GM12878 (cell line): Measurements from ENCODE around the gene GREB1. TPM values are rescaled to one million over a fixed set of nuclear protein-coding genes. Genes with fewer than 3 reads are reported as not detected.

ENCODE experiments used
- ATAC-seq: fragments of 200-7000 bp; cut with Tn5 transposase; 3 replicates; pipeline ENCODE4 v1.9.1; 2020; ENCODE audit warnings: mild to moderate bottlenecking, moderate library complexity
- BruUV-seq: library from RNA; stranded (reverse); fragments of 400-500 nt; replicated peaks from 2 replicates; lab custom pipeline; 2021; lab: Mats Ljungman, UMichigan
- CTCF ChIA-PET: fragments of 300-600 bp; sonication (Branson Sonifier 250); formaldehyde crosslinking; extraction: SDS; loops from one replicate; lab custom pipeline; 2021; ENCODE audit warnings: inconsistent platforms; lab: Yijun Ruan, JAX
- POLR2A ChIA-PET: fragments of 350-600 bp; formaldehyde crosslinking; extraction: SDS; loops from one replicate; lab custom pipeline; 2021; ENCODE audit warnings: inconsistent platforms; lab: Charles Lee
- RAD21 ChIA-PET: fragments of 300-600 bp; sonication (Branson Sonifier 250); formaldehyde crosslinking; loops from one replicate; lab custom pipeline; 2023; ENCODE audit warnings: antibody characterized with exemption; ENCODE audit not compliant: unreplicated experiment; lab: Charles Lee
- SMC1A ChIA-PET: fragments of 300-600 bp; sonication (Branson Sonifier 250); formaldehyde crosslinking; loops from one replicate; lab custom pipeline; 2023; ENCODE audit not compliant: unreplicated experiment, uncharacterized antibody; lab: Charles Lee
- DNase-seq: peaks from one replicate; pipeline ENCODE4 v3.0.0-alpha.2; 2011; ENCODE audit warnings: low read depth, low spot score
- FAIRE-seq: peaks from 3 replicates; lab custom pipeline; 2011; peaks lifted over from hg19 to GRCh38; lab: Jason Lieb, UNC
- H2AFZ ChIP-seq: 2 replicates; pipeline ENCODE4 v1.6.0; 2011; ENCODE audit warnings: low read depth, low read length, control low read depth; ENCODE audit not compliant: control insufficient read depth
- H3K27ac ChIP-seq: 2 replicates; pipeline ENCODE4 v1.5.1; 2011; ENCODE audit warnings: control low read depth; ENCODE audit not compliant: control insufficient read depth, insufficient read depth
- H3K27me3 ChIP-seq, 2 experiments: replicated peaks in 1 of 2; 2 replicates each; pipeline versions ENCODE4 v1.6.0 to v1.6.1; 2011; ENCODE audit warnings: low read length in 1 of 2; ENCODE audit not compliant: control insufficient read depth in 2 of 2, insufficient read depth in 2 of 2
- H3K36me3 ChIP-seq, 2 experiments: 2 replicates each; pipeline ENCODE4 v1.5.1; 2011; ENCODE audit warnings: low read length in 1 of 2; ENCODE audit not compliant: control insufficient read depth in 2 of 2, insufficient read depth in 2 of 2
- H3K4me1 ChIP-seq: 2 replicates; pipeline ENCODE4 v1.6.1; 2011; ENCODE audit warnings: mild to moderate bottlenecking, low read length, moderate library complexity, mixed read lengths; ENCODE audit not compliant: control insufficient read depth, insufficient read depth
- H3K4me2 ChIP-seq: 2 replicates; pipeline ENCODE4 v1.6.0; 2011; ENCODE audit warnings: control low read depth; ENCODE audit not compliant: control insufficient read depth, insufficient read depth
- H3K4me3 ChIP-seq: fragments of 200-600 bp; sonication (generic); 2 replicates; pipeline ENCODE4 v1.5.1; 2016
- H3K79me2 ChIP-seq: 2 replicates; pipeline ENCODE4 v1.6.0; 2011; ENCODE audit warnings: low read length; ENCODE audit not compliant: control insufficient read depth, insufficient read depth
- H3K9ac ChIP-seq: 2 replicates; pipeline ENCODE4 v1.8.0; 2011; ENCODE audit warnings: low read length, control low read depth, mixed read lengths; ENCODE audit not compliant: control insufficient read depth, insufficient read depth
- H3K9me3 ChIP-seq: replicated peaks from 3 replicates; pipeline ENCODE4 v1.5.1; 2011; ENCODE audit warnings: mild to moderate bottlenecking, low read length; ENCODE audit not compliant: control insufficient read depth, insufficient read depth
- H4K20me1 ChIP-seq: 2 replicates; pipeline ENCODE4 v1.6.0; 2011; ENCODE audit not compliant: control insufficient read depth, insufficient read depth
- BCL11A ChIP-seq: IDR thresholded peaks from 2 replicates; pipeline ENCODE4 v1.6.1; 2011; ENCODE audit warnings: low read depth, low read length
- JUNB ChIP-seq: IDR thresholded peaks from 2 replicates; pipeline ENCODE4 v1.6.1; 2016; ENCODE audit warnings: antibody characterized with exemption, mild to moderate bottlenecking
- LARP7 ChIP-seq: fragments of 450-650 bp; IDR thresholded peaks from 2 replicates; pipeline ENCODE4 v1.6.1; 2017; ENCODE audit warnings: mild to moderate bottlenecking
- POLR2AphosphoS5 ChIP-seq: IDR thresholded peaks from 2 replicates; pipeline ENCODE4 v1.6.1; 2011; ENCODE audit warnings: mild to moderate bottlenecking, low read length, inconsistent platforms
- RELB ChIP-seq: fragments of 450-650 bp; IDR thresholded peaks from 2 replicates; pipeline ENCODE4 v1.6.1; 2017; ENCODE audit warnings: low read depth, mild to moderate bottlenecking, moderate library complexity
- SMAD5 ChIP-seq: IDR thresholded peaks from 2 replicates; pipeline ENCODE4 v1.6.1; 2016; ENCODE audit warnings: antibody characterized with exemption, low read depth
- SREBF2 ChIP-seq: IDR thresholded peaks from 2 replicates; pipeline ENCODE4 v1.6.1; 2012; ENCODE audit warnings: mild to moderate bottlenecking, low read length
- YY1 ChIP-seq: IDR thresholded peaks from 2 replicates; pipeline ENCODE4 v1.6.1; 2011; ENCODE audit warnings: low read depth, mild to moderate bottlenecking, low read length
- ZBED1 ChIP-seq: IDR thresholded peaks from 2 replicates; pipeline ENCODE4 v1.6.1; 2016; ENCODE audit warnings: borderline replicate concordance
- ZNF274 ChIP-seq: IDR thresholded peaks from one replicate; pipeline ENCODE4 v1.8.0; 2011; ENCODE audit not compliant: insufficient read length, insufficient read depth
- WGBS: methylation state at CpG from one replicate; pipeline ENCODE4 v1.1.6; 2016; ENCODE audit warnings: low lambda C conversion rate; ENCODE audit not compliant: insufficient replicate concordance, insufficient coverage; ENCODE audit errors: missing lambda C conversion rate; 5-methylcytosine and 5-hydroxymethylcytosine counted together
- in situ Hi-C: fragments of 300-500 bp; cut with MboI; formaldehyde crosslinking; loops from 9 replicates; pipeline ENCODE4 v1.14.3; 2018; ENCODE audit warnings: mixed read lengths
- intact Hi-C: fragments of 100-400 bp; cut with micrococcal nuclease; formaldehyde crosslinking; loops from one replicate; pipeline ENCODE4 v1.14.2; 2022; ENCODE audit not compliant: unreplicated experiment
- polyA plus RNA-seq, 11 experiments: library from polyadenylated mRNA; depleted of rRNA in 4 of 11; unstranded in 6 of 11; stranded (reverse) in 5 of 11; fragments of >200 nt; fragmentation: Nextera tagmentation in 4 of 11; fragmentation: Illumina TruSeq in 1 of 11; extraction: Ambion mirVana in 4 of 11; extraction: Trizol in 1 of 11; gene quantifications; 1 replicate in 1 of 11; 2 replicates in 10 of 11; pipeline versions ENCODE4 v1.2.1 to v1.2.3, GENCODE V29; 2011 to 2016; ENCODE audit warnings: inconsistent platforms in 2 of 11, missing spikeins in 2 of 11, low read depth in 1 of 11
- total RNA-seq, 4 experiments: library from RNA; depleted of rRNA in 3 of 4; stranded (reverse); fragments of >200 nt in 3 of 4; fragmentation: Illumina TruSeq in 1 of 4; extraction: Trizol in 1 of 4; gene quantifications; 2 replicates each; pipeline versions ENCODE4 v1.2.1 to v1.2.3, GENCODE V29; 2013 to 2021

The GREB1 gene
- total and polyA plus RNA-seq, 10 of the 15 experiments (the other 5 are each of a cell fraction or from before 2014, with no cell fraction given), result 0.09 to 2.1 (median 0.37) TPM; not detected in 1

DNA sequence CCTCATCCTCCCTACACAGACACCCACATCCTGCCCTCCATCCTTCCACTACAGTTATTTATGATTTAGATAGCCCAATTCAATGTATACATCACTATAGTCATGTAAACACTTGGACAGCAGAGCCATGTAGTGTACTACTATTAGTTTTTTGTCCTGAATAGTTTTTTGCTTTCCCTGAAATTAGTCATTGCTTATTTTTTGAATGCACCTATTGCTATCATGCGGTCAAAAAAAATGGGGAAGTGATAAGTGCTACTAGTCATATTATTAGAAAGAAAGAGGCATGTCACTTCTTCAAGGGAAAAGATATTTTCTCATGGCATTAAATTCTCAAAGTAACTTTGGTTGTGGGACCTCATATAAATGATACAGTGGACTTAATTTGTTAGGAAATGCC, 6.8 kb upstream of the GREB1 start (continued):
- no peak for TF ChIP-seq RELB

- ATAC-seq (peak; percentile 53), DNase-seq (no peak), FAIRE-seq (no peak)
- no peak overlapping the region for H3K9ac ChIP-seq
- SMC1A ChIA-PET, result no interaction called here
- in situ Hi-C loops, result no loop called here
- no peaks in the 10 kb centered on the region for H3K36me3 ChIP-seq
- CTCF ChIA-PET, result no interaction called here
- H3K27ac ChIP-seq, result no peak overlapping the region
- no peak overlapping the region for H3K4me2 ChIP-seq
- H4K20me1 ChIP-seq, result no peaks in the 10 kb centered on the region
- intact Hi-C loops, result no loop called here
- H3K4me3 ChIP-seq, result no peak overlapping the region
- RAD21 ChIA-PET, result no interaction called here
- peaks cover 11% of the 10 kb centered on the region for H3K9me3 ChIP-seq
- TF ChIP-seq SREBF2 (no peak), JUNB (peak; percentile 78)
- BruUV-seq, result no TSS peak
- POLR2A ChIA-PET, result no interaction called here
- peaks cover 10% of the 10 kb centered on the region for H3K4me1 ChIP-seq
- H3K27me3 ChIP-seq, result peaks cover 0 to 2% of the 10 kb centered on the region in 2 experiments; a peak in 1 of 4 replicates
- 4% methylated on average over 3 of the region's 3 CpGs for WGBS
- H2AFZ ChIP-seq, result no peak overlapping the region
- no peaks in the 10 kb centered on the region for H3K79me2 ChIP-seq
These were observed 5.6 kb upstream of the GREB1 start for GRCh38 chr2:11528228-11528627.

DNA sequence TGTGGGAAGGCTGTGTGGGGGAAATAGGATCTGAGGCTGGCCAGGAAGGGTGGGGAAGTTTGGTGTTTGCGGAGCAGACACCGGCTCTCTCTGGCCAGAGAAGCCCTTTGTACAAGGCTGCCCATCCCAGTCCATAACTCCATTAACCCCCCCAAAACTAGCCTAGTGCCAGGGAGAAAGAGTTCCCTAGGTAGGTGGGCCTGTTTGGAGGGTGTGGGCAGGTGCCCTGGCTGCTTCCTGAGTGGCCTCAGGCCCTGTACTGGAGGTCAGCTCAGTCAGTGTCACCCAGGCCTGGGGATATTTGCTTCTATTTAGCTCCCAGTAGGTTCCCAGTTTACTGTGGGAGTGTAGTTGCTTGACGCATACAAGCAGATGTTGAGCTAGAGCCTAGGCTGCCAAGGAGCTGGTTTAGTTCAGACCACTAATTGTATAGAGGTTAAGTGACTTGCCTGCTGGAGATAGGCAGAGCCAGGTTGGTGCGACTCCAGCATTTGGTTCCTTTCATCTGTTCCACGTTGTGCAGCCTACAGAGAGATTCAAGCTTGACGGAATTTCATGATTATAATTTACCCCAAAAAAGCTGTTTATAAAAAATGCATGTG, 2.9 kb upstream of the GREB1 start:
- DNase-seq (no peak), ATAC-seq (no peak), FAIRE-seq (no peak)
- Histone ChIP-seq H3K4me3 (no peak overlapping the region), H3K9ac (no peak overlapping the region), H3K36me3 (no peaks in the 10 kb centered on the region), H3K27ac (no peak overlapping the region), H3K4me1 (peaks cover 10% of the 10 kb centered on the region), H3K4me2 (no peak overlapping the region), H2AFZ (no peak overlapping the region), H3K27me3 (peaks cover 0 to 2% of the 10 kb centered on the region in 2 experiments; a peak in 1 of 4 replicates), H3K79me2 (no peaks in the 10 kb centered on the region), H3K9me3 (peaks cover 5% of the 10 kb centered on the region; the same call in 2 of the 3 replicates), H4K20me1 (no peaks in the 10 kb centered on the region)
- BruUV-seq, result no TSS peak
- in situ Hi-C loops, result no loop called here
- ChIA-PET CTCF (interaction anchor here (0.8 to 1.9 kb wide), 2 partner anchors 52 to 54 kb away, joined by 3 to 4 read pairs; no protein-coding TSS in a partner anchor), SMC1A (no interaction called here), POLR2A (no interaction called here), RAD21 (no interaction called here)
- WGBS, result 67% methylated on average over 6 of the region's 6 CpGs
- intact Hi-C loops, result no loop called here
- TF ChIP-seq ZBED1 (no peak), ZNF274 (no peak), POLR2AphosphoS5 (no peak), BCL11A (no peak), YY1 (no peak), LARP7 (no peak), SMAD5 (no peak)
